GM18861 (cell line): Measurements from ENCODE around the gene HIVEP2.

Experiments
- ATAC-seq: cut with Tn5 transposase; IDR thresholded peaks from one replicate; pipeline ENCODE4 v1.9.1; 2021; ENCODE audit not compliant: unreplicated experiment

Gene HIVEP2

GRCh38 chr6:142796571-142796970 lies 148.4 kb downstream of the HIVEP2 start:
- ATAC-seq, result no peak

- no peak for ATAC-seq
Observed at GRCh38 chr6:142796024-142796423, 149.0 kb downstream of the HIVEP2 start.

GRCh38 chr6:142794424-142794823 lies 150.6 kb downstream of the HIVEP2 start:
- ATAC-seq, result no peak

GRCh38 chr6:142790257-142790656 lies 154.7 kb downstream of the HIVEP2 start:
- ATAC-seq, result no peak

GRCh38 chr6:142787422-142787821 lies 157.6 kb downstream of the HIVEP2 start:
- no peak for ATAC-seq

- ATAC-seq, result no peak
Observed at GRCh38 chr6:142786476-142786875, 158.5 kb downstream of the HIVEP2 start.

- ATAC-seq, result peak; percentile 95
Observed at GRCh38 chr6:142784344-142784743, 160.6 kb downstream of the HIVEP2 start.

GRCh38 chr6:142783499-142783898 lies 161.5 kb downstream of the HIVEP2 start:
- no peak for ATAC-seq

GRCh38 chr6:142781129-142781528 lies 163.8 kb downstream of the HIVEP2 start:
- no peak for ATAC-seq

- ATAC-seq, result no peak
Observed at GRCh38 chr6:142773859-142774648, 170.9 kb downstream of the HIVEP2 start.

GRCh38 chr6:142773324-142773723 lies 171.7 kb downstream of the HIVEP2 start:
- ATAC-seq, result no peak

- ATAC-seq, result no peak
Observed at GRCh38 chr6:142771162-142771561, 173.8 kb downstream of the HIVEP2 start.

- ATAC-seq, result no peak
Observed at GRCh38 chr6:142765306-142765705, 179.7 kb downstream of the HIVEP2 start.

- ATAC-seq, result no peak
Observed at GRCh38 chr6:142764311-142764710, 180.7 kb downstream of the HIVEP2 start.

GRCh38 chr6:142763205-142763604 lies 181.8 kb downstream of the HIVEP2 start:
- no peak for ATAC-seq

GRCh38 chr6:142761756-142762155 lies 183.2 kb downstream of the HIVEP2 start:
- peak; percentile 88 for ATAC-seq

GRCh38 chr6:142760152-142760551 lies 184.8 kb downstream of the HIVEP2 start:
- ATAC-seq, result no peak

GRCh38 chr6:142758629-142759025 lies 186.3 kb downstream of the HIVEP2 start:
- no peak for ATAC-seq

- no peak for ATAC-seq
Observed at GRCh38 chr6:142757852-142758628, 186.9 kb downstream of the HIVEP2 start.

- no peak for ATAC-seq
Observed at GRCh38 chr6:142756215-142756630, 188.8 kb downstream of the HIVEP2 start.

- no peak for ATAC-seq
Observed at GRCh38 chr6:142753196-142753595, 191.8 kb downstream of the HIVEP2 start.

- ATAC-seq, result no peak
Observed at GRCh38 chr6:142752348-142752747, 192.6 kb downstream of the HIVEP2 start.
